Ovary (tissue), 3 donors: ENCODE measurements around the gene NKAIN2.

Experiments used
- CTCF ChIP-seq, 3 donors: fragments of 450-650 bp in 2 of 3; fragments of 200-600 bp in 1 of 3; IDR thresholded peaks; one replicate each; pipeline versions ENCODE4 v1.5.1 to v1.8.0; 2016 to 2022; ENCODE audit warnings: antibody characterized with exemption in 3 of 3, mild to moderate bottlenecking in 1 of 3
- EP300 ChIP-seq: sonication (generic); formaldehyde crosslinking; IDR thresholded peaks from one replicate; pipeline ENCODE4 v1.6.1; 2017; ENCODE audit warnings: antibody characterized with exemption
- POLR2A ChIP-seq: fragments of 450-650 bp; IDR thresholded peaks from one replicate; pipeline ENCODE4 v1.6.1; 2017; ENCODE audit warnings: antibody characterized with exemption, mild to moderate bottlenecking, moderate library complexity
- donor health status: DM: no; HTN: no; CAD: no.

- no peak for TF ChIP-seq CTCF (IDR thresholded peaks at IDR 0.05)
- TF ChIP-seq POLR2A: no peak
- TF ChIP-seq EP300: no peak
Measured at GRCh38 chr6:124721331-124721730, 917.7 kb downstream of the NKAIN2 start.
